ENCODE measurements around the gene SZT2. TPM values are rescaled to one million over a fixed set of nuclear protein-coding genes. Genes with fewer than 3 reads are reported as not detected.

SZT2 gene
- total and polyA plus RNA-seq, 2 of the 4 experiments (the other 2 are of a cell fraction) = 9.5 to 14.3 TPM

DNA sequence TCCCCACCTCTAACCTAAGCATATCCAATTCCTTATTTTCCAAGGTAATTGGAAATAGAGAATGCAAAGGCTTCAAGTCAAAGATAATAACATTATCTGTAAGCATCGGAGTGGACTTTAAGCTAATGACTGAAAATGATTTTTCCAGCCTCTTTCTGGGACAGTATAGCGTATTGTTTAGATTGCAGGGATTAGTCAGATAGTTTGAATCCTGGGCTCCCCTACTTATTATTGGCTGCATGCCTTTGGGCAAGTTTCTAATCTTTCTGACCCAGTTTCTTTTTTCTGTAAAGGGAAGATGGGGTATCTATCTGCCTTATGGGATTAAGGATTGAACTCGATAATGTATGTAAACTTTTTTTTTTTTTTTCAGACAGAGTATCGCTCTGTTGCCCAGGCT lies 32.4 kb upstream of the SZT2 start:
- DNase-seq = peak; percentile 70
- in situ Hi-C loops (cut with MboI; ENCODE audit: low sequenced_read_pairs) = loop anchor here (10.0 kb wide), 1 partner anchor 122 kb away; no protein-coding TSS in a partner anchor
- CTCF ChIA-PET = interaction anchor here (0.7 kb wide), 1 partner anchor 9 kb away, joined by 3 read pairs; no protein-coding TSS in a partner anchor

More for the DNA sequence above, 32.4 kb upstream of the SZT2 start:
- Histone ChIP-seq H3K36me3 (ENCODE audit: control insufficient read depth, insufficient read depth, low read length) (peaks cover 17% of the 10 kb centered on the region), H3K27ac (ENCODE audit: insufficient read depth, low read length) (no peak overlapping the region), H2BK120ac (ENCODE audit: low read depth, low read length) (peak overlapping the region; percentile 33), H2BK15ac (ENCODE audit: low read depth, low read length) (0 out of 3 replicates have a peak overlapping the region, but pooled peaks have one; percentile 41), H3K4ac (ENCODE audit: low read depth, low read length) (peak overlapping the region; percentile 40; the same call in 1 of the 2 replicates), H4K5ac (ENCODE audit: low read depth, low read length) (no peak overlapping the region), H4K20me1 (ENCODE audit: insufficient read depth, low read length) (peaks cover 10% of the 10 kb centered on the region; the same call in 1 of the 2 replicates), H2BK5ac (ENCODE audit: low read depth, low read length, poor library complexity, severe bottlenecking) (peak overlapping the region; percentile 65), H3K4me3 (ENCODE audit: insufficient read depth, low read depth, low read length) (no peak overlapping the region), H3K9me1 (ENCODE audit: insufficient read depth, low read length) (peaks cover 9% of the 10 kb centered on the region; the same call in 1 of the 2 replicates), H2AK5ac (ENCODE audit: low read depth, low read length) (no peak overlapping the region; the same call in 1 of the 2 replicates), H3K18ac (ENCODE audit: low read depth, low read length) (no peak overlapping the region; the same call in 1 of the 2 replicates), H2BK20ac (ENCODE audit: low read depth, low read length) (peak overlapping the region; percentile 69; the same call in 1 of the 2 replicates), H3K9ac (ENCODE audit: low read depth, low read length) (no peak overlapping the region), H3K4me2 (ENCODE audit: low read depth, low read length) (peak overlapping the region; percentile 33; the same call in 1 of the 2 replicates), H2AK9ac (replicated peaks; ENCODE audit: low read depth, low read length, poor library complexity) (no peak overlapping the region), H3K9me3 (ENCODE audit: control insufficient read depth, insufficient read depth, low read length) (no peaks in the 10 kb centered on the region), H3K4me1 (ENCODE audit: control insufficient read depth, insufficient read depth, low read length) (peaks cover 9% of the 10 kb centered on the region; the same call in 1 of the 2 replicates), H4K91ac (ENCODE audit: insufficient read depth, low read depth, low read length) (no peak overlapping the region), H3K56ac (ENCODE audit: extremely low read depth, insufficient read depth, low read length) (no peak overlapping the region), H2AFZ (replicated peaks; ENCODE audit: low read length, poor library complexity) (no peak overlapping the region), H3K14ac (replicated peaks; ENCODE audit: low read depth, low read length) (no peak overlapping the region), H3K79me1 (ENCODE audit: low read depth in 1 of 2, low read length in 2 of 2) (peaks cover 3 to 29% of the 10 kb centered on the region in 2 experiments; a peak in 3 of 4 replicates), H3K27me3 (ENCODE audit: control insufficient read depth, insufficient read depth, low read length) (no peaks in the 10 kb centered on the region), H4K8ac (ENCODE audit: low read depth in 2 of 2, low read length in 2 of 2) (peak overlapping the region in 1 of 2 experiments; percentile 16; a peak in 1 of 4 replicates), H3K23ac (ENCODE audit: low read depth, low read length) (no peak overlapping the region)
- no peak for ATAC-seq (ENCODE audit: low read depth)
- POLR2A ChIA-PET (ENCODE audit: unreplicated experiment) = interaction anchor here (1.0 kb wide), 1 partner anchor 11 kb away, joined by 4 read pairs; no protein-coding TSS in a partner anchor
- no TSS peak for BruUV-seq (replicated peaks)
- WGBS, 2 experiments (ENCODE audit: extremely low coverage in 2 of 2, insufficient read length in 1 of 2) = no CpG with 5 or more reads among the region's 4 CpGs
- TF ChIP-seq FOS (IDR thresholded peaks at IDR 0.05; ENCODE audit: low read depth, low read length) (no peak), CEBPB (IDR thresholded peaks at IDR 0.05; ENCODE audit: low read depth, low read length) (no peak), RCOR1 (IDR thresholded peaks at IDR 0.05; ENCODE audit: insufficient replicate concordance, low read length) (no peak), NFE2L2 (IDR thresholded peaks at IDR 0.05; ENCODE audit: low read depth, low read length) (no peak), BHLHE40 (IDR thresholded peaks at IDR 0.05; ENCODE audit: low read depth, low read length) (no peak), MAFK (IDR thresholded peaks at IDR 0.05; ENCODE audit: low read depth, low read length) (no peak), CHD1 (IDR thresholded peaks at IDR 0.05; ENCODE audit: low read depth, low read length) (no peak), SMC3 (IDR thresholded peaks at IDR 0.05; ENCODE audit: low read depth, low read length) (no peak), MXI1 (IDR thresholded peaks at IDR 0.05; ENCODE audit: borderline replicate concordance, low read depth, low read length) (no peak), RFX5 (IDR thresholded peaks at IDR 0.05; ENCODE audit: low read depth, low read length) (no peak)
- TF ChIP-seq, protein P1, sequence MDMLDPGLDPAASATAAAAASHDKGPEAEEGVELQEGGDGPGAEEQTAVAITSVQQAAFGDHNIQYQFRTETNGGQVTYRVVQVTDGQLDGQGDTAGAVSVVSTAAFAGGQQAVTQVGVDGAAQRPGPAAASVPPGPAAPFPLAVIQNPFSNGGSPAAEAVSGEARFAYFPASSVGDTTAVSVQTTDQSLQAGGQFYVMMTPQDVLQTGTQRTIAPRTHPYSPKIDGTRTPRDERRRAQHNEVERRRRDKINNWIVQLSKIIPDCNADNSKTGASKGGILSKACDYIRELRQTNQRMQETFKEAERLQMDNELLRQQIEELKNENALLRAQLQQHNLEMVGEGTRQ (IDR thresholded peaks at IDR 0.05; ENCODE audit: low read depth, low read length) = no peak
- TF ChIP-seq, protein P2, sequence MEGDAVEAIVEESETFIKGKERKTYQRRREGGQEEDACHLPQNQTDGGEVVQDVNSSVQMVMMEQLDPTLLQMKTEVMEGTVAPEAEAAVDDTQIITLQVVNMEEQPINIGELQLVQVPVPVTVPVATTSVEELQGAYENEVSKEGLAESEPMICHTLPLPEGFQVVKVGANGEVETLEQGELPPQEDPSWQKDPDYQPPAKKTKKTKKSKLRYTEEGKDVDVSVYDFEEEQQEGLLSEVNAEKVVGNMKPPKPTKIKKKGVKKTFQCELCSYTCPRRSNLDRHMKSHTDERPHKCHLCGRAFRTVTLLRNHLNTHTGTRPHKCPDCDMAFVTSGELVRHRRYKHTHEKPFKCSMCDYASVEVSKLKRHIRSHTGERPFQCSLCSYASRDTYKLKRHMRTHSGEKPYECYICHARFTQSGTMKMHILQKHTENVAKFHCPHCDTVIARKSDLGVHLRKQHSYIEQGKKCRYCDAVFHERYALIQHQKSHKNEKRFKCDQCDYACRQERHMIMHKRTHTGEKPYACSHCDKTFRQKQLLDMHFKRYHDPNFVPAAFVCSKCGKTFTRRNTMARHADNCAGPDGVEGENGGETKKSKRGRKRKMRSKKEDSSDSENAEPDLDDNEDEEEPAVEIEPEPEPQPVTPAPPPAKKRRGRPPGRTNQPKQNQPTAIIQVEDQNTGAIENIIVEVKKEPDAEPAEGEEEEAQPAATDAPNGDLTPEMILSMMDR (conservative IDR thresholded peaks at IDR 0.05; ENCODE audit: low read depth, low read length) = no peak
- dilution Hi-C loops (cut with HindIII; ENCODE audit: low sequenced_read_pairs, unreplicated experiment) (no loop called here), intact Hi-C loops (cut with micrococcal nuclease) (no loop called here)
